Mesenchymal stem cell (in vitro differentiated cells and primary cell): ENCODE measurements around the gene PRPF40B. TPM values are rescaled to one million over a fixed set of nuclear protein-coding genes. Genes with fewer than 3 reads are reported as not detected.
A peak's percentile ranks its signal among the peaks of the same experiment; 100 is the strongest.

Experiments
- DNase-seq: peaks from one replicate; pipeline ENCODE4 v3.0.0-alpha.2; 2013
- H2AFZ ChIP-seq: one replicate; pipeline ENCODE4 v1.6.1; 2013; ENCODE audit warnings: low read depth, mild to moderate bottlenecking, control low read depth, inconsistent platforms, low read length, moderate library complexity
- H2AK5ac ChIP-seq: 2 replicates; pipeline ENCODE4 v1.6.1; 2013; ENCODE audit warnings: low read length, moderate library complexity, mild to moderate bottlenecking, inconsistent platforms; ENCODE audit not compliant: severe bottlenecking
- H2BK120ac ChIP-seq: one replicate; pipeline ENCODE4 v1.6.1; 2013; ENCODE audit warnings: low read depth, mild to moderate bottlenecking, inconsistent platforms, low read length, moderate library complexity
- H2BK12ac ChIP-seq, 2 experiments: one replicate each; pipeline ENCODE4 v1.6.1; 2013; ENCODE audit warnings: inconsistent platforms in 2 of 2, low read length in 2 of 2, mild to moderate bottlenecking in 2 of 2, moderate library complexity in 2 of 2, control low read depth in 1 of 2
- H2BK15ac ChIP-seq: one replicate; pipeline ENCODE4 v1.6.1; 2013; ENCODE audit warnings: mild to moderate bottlenecking, low read depth, inconsistent platforms; ENCODE audit not compliant: poor library complexity, severe bottlenecking
- H2BK5ac ChIP-seq: 2 replicates; pipeline ENCODE4 v1.6.1; 2013; ENCODE audit warnings: low read depth, mild to moderate bottlenecking, low read length, control low read depth, inconsistent platforms; ENCODE audit not compliant: poor library complexity, severe bottlenecking
- H3K14ac ChIP-seq, 2 experiments: one replicate each; pipeline ENCODE4 v1.6.1; 2013; ENCODE audit warnings: inconsistent platforms in 2 of 2, low read length in 2 of 2, control low read depth in 1 of 2, mild to moderate bottlenecking in 1 of 2, moderate library complexity in 1 of 2
- H3K18ac ChIP-seq, 2 experiments: one replicate each; pipeline ENCODE4 v1.6.1; 2013; ENCODE audit warnings: inconsistent platforms in 2 of 2, low read length in 2 of 2, control low read depth in 1 of 2, low read depth in 1 of 2, mild to moderate bottlenecking in 1 of 2
- H3K23ac ChIP-seq, 2 experiments: one replicate each; pipeline ENCODE4 v1.6.1; 2013; ENCODE audit warnings: inconsistent platforms in 2 of 2, low read length in 2 of 2, mild to moderate bottlenecking in 2 of 2, moderate library complexity in 2 of 2, control low read depth in 1 of 2
- H3K27ac ChIP-seq: 2 replicates; pipeline ENCODE4 v1.5.1; 2013; ENCODE audit warnings: mild to moderate bottlenecking, moderate library complexity, low read length, control low read depth, inconsistent platforms; ENCODE audit not compliant: poor library complexity, severe bottlenecking
- H3K27me3 ChIP-seq, 2 experiments: 2 replicates each; pipeline versions ENCODE4 v1.6.1 to v1.7.0; 2013; ENCODE audit warnings: low read length in 2 of 2, mild to moderate bottlenecking in 2 of 2, moderate library complexity in 2 of 2, control low read depth in 1 of 2, inconsistent platforms in 1 of 2; ENCODE audit not compliant: control insufficient read depth in 1 of 2, insufficient read depth in 1 of 2
- H3K36me3 ChIP-seq, 2 experiments: 2 replicates each; pipeline versions ENCODE4 v1.6.1 to v1.7.0; 2013; ENCODE audit warnings: low read length in 2 of 2, control low read depth in 1 of 2, inconsistent platforms in 1 of 2, low read depth in 1 of 2, mild to moderate bottlenecking in 1 of 2; ENCODE audit not compliant: insufficient read depth in 2 of 2, control insufficient read depth in 1 of 2
- H3K4ac ChIP-seq, 2 experiments: one replicate each; pipeline ENCODE4 v1.6.1; 2013; ENCODE audit warnings: inconsistent platforms in 2 of 2, low read length in 2 of 2, mild to moderate bottlenecking in 2 of 2, moderate library complexity in 2 of 2, control low read depth in 1 of 2, low read depth in 1 of 2
- H3K4me1 ChIP-seq: 2 replicates; pipeline ENCODE4 v1.6.1; 2013; ENCODE audit warnings: low read depth, low read length, control low read depth; ENCODE audit not compliant: control insufficient read depth, insufficient read depth
- H3K4me2 ChIP-seq: 2 replicates; pipeline ENCODE4 v1.6.1; 2013; ENCODE audit warnings: low read length, mild to moderate bottlenecking, inconsistent platforms; ENCODE audit not compliant: poor library complexity, severe bottlenecking
- H3K4me3 ChIP-seq, 2 experiments: 2 replicates each; pipeline versions ENCODE4 v1.5.1 to v1.7.0; 2013; ENCODE audit warnings: low read length in 2 of 2, mild to moderate bottlenecking in 2 of 2, control low read depth in 1 of 2, low read depth in 1 of 2; ENCODE audit not compliant: insufficient read depth in 1 of 2
- H3K79me1 ChIP-seq: replicated peaks from 2 replicates; pipeline ENCODE4 v1.6.1; 2013; ENCODE audit warnings: mild to moderate bottlenecking, control low read depth, low read length, inconsistent platforms; ENCODE audit not compliant: poor library complexity, severe bottlenecking
- H3K9ac ChIP-seq: 2 replicates; pipeline ENCODE4 v1.7.0; 2013; ENCODE audit warnings: mild to moderate bottlenecking, low read length, moderate library complexity
- H3K9me3 ChIP-seq: 2 replicates; pipeline ENCODE4 v1.7.0; 2013; ENCODE audit warnings: mild to moderate bottlenecking, low read length; ENCODE audit not compliant: control insufficient read depth
- H4K8ac ChIP-seq: one replicate; pipeline ENCODE4 v1.6.1; 2013; ENCODE audit warnings: inconsistent platforms, mild to moderate bottlenecking, low read length, moderate library complexity
- H4K91ac ChIP-seq: one replicate; pipeline ENCODE4 v1.6.1; 2013; ENCODE audit warnings: mild to moderate bottlenecking, low read length, inconsistent platforms
- WGBS: methylation state at CpG from one replicate; pipeline ENCODE4 v1.1.7; 2013; ENCODE audit warnings: mixed read lengths; 5-methylcytosine and 5-hydroxymethylcytosine counted together
- polyA plus RNA-seq, 2 experiments: library from polyadenylated mRNA; stranded (reverse); fragments of 200-250 nt; gene quantifications; one replicate each; pipeline ENCODE4 v1.2.3, GENCODE V29; 2013

Gene PRPF40B
- 6.3 TPM for polyA plus RNA-seq (2013, experiment 1 of 2)
- polyA plus RNA-seq (2013, experiment 2 of 2): 7.2 TPM

DNA sequence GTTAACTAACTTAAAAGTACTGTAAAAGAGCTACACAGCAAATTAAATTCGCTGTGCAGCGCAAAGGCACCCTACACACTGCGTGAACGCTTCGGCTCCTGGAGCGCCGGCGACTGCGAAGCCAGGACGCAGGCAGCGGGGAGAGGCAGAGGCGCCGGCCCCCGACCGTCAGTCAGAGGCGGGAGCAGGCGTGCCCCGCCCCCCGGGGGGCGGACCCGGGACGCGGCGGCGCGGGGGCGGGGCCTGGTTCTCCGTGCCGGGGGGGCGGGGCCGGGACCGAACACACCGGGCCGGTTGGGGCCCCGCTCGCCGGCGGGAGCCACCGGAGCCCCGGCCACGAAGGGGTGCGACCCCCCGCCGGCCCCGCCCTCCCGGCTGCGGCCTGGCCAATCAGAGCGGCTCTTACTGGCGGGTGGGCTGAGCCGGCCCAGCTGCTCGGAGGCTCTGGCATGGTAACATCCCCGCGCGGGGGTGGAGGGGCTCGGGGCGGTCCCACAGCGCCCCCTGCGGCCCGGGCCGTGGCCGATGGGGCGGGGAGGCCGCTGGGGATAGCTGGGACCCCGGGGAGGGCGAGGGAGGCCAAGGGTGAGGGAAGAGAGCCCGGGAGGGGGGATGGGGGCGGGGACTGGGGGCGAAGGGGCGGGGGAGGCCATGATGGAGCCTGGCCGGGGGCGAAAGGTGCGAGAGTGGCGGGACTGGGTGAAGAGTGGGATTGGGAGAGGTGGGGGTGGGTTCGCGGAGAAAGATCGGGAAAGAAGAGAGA is at the start of gene PRPF40B:
Gene PRPF40B, plus strand, starts transcription at position 420 of the 763 bp plus-strand sequence. Its CDS starts 30 bp downstream, at position 450.
- peak within 1 kb of the TSS in 1 of 2 experiments; percentile 71 for H2BK12ac ChIP-seq
- peak within 1 kb of the TSS; percentile 79 to 95 for H3K4ac ChIP-seq
- H3K4me2 ChIP-seq: peak within 1 kb of the TSS; percentile 97
- H3K9ac ChIP-seq: peak within 1 kb of the TSS; percentile 91
- peak within 1 kb of the TSS; percentile 78 for H4K91ac ChIP-seq
- H3K36me3 ChIP-seq: no peaks in the 10 kb centered on the region
- no peak within 1 kb of the TSS for H2BK120ac ChIP-seq
- peak within 1 kb of the TSS; percentile 86 for H3K27ac ChIP-seq
- peak within 1 kb of the TSS; percentile 16 to 66 for H3K18ac ChIP-seq
- H2BK5ac ChIP-seq: no peak within 1 kb of the TSS
- peak within 1 kb of the TSS in 1 of 2 experiments; percentile 75 for H3K14ac ChIP-seq
- H3K23ac ChIP-seq: peak within 1 kb of the TSS in 1 of 2 experiments; percentile 83
- peak within 1 kb of the TSS; percentile 92 for H4K8ac ChIP-seq
- 2% methylated on average over 58 of the region's 76 CpGs for WGBS
- peak within 1 kb of the TSS; percentile 67 to 86 for H3K4me3 ChIP-seq
- H2BK15ac ChIP-seq: no peak within 1 kb of the TSS
- H2AK5ac ChIP-seq: peak within 1 kb of the TSS; percentile 87
- peaks cover 1 to 5% of the 10 kb centered on the region in 2 experiments for H3K27me3 ChIP-seq
- peak within 1 kb of the TSS; percentile 88 for H2AFZ ChIP-seq
- H3K4me1 ChIP-seq: peaks cover 20% of the 10 kb centered on the region
- H3K79me1 ChIP-seq: peaks cover 5% of the 10 kb centered on the region
- H3K9me3 ChIP-seq: no peaks in the 10 kb centered on the region
- peak; percentile 85 for DNase-seq

DNA sequence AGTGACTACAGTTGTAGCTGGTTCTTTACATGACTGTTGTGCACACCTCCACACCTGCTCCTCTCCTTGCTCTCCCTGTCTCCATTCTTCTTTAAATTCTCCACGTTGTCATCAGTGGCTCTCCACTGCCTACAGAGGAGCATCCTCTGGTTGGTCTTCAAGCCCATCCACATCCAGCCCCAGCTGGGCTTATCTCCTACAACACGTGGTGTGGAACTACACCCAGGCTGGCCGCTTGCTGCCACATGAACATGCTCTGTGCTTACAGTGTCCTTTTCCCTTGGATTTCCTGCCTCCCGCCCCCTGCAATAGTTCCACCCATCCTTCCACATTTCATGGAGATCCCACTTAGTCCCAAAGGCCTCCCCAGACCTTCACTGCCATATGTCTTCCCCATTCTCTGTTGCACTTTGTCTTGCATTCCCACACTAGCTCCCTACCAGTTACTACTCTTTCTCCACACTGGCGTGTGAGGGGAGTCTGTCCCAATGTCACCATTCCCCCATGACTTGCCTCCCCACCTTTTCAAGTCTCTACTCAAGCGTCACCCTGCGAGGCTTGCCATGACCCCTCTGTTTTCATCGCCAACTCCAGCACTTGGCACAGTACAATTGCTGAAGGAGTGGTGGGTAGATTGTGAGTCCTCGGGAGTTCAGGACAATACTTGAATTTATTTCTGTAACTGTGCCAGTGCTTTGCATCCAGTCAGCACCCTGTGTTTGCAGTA is 45.6 kb upstream of the PRPF40B start:
- H2AK5ac ChIP-seq: no peak overlapping the region
- no peaks in the 10 kb centered on the region for H3K27me3 ChIP-seq
- H3K14ac ChIP-seq: no peak overlapping the region
- no peak overlapping the region for H3K4me3 ChIP-seq
- H4K91ac ChIP-seq: no peak overlapping the region
- peak overlapping the region; percentile 7 for H4K8ac ChIP-seq
- no peak overlapping the region for H2BK15ac ChIP-seq
- H3K18ac ChIP-seq: no peak overlapping the region
- H3K79me1 ChIP-seq: peaks cover 17% of the 10 kb centered on the region
- H3K4ac ChIP-seq: no peak overlapping the region
- H2BK5ac ChIP-seq: no peak overlapping the region
- no peak overlapping the region for H2AFZ ChIP-seq
- H3K9ac ChIP-seq: no peak overlapping the region
- H3K27ac ChIP-seq: no peak overlapping the region
- peaks cover 12 to 33% of the 10 kb centered on the region in 2 experiments for H3K36me3 ChIP-seq
- H3K4me1 ChIP-seq: peaks cover 10% of the 10 kb centered on the region
- DNase-seq: no peak
- 93% methylated on average over 9 of the region's 9 CpGs for WGBS
- no peak overlapping the region for H3K4me2 ChIP-seq
- no peaks in the 10 kb centered on the region for H3K9me3 ChIP-seq
- H2BK12ac ChIP-seq: no peak overlapping the region
- H2BK120ac ChIP-seq: no peak overlapping the region
- H3K23ac ChIP-seq: no peak overlapping the region

DNA sequence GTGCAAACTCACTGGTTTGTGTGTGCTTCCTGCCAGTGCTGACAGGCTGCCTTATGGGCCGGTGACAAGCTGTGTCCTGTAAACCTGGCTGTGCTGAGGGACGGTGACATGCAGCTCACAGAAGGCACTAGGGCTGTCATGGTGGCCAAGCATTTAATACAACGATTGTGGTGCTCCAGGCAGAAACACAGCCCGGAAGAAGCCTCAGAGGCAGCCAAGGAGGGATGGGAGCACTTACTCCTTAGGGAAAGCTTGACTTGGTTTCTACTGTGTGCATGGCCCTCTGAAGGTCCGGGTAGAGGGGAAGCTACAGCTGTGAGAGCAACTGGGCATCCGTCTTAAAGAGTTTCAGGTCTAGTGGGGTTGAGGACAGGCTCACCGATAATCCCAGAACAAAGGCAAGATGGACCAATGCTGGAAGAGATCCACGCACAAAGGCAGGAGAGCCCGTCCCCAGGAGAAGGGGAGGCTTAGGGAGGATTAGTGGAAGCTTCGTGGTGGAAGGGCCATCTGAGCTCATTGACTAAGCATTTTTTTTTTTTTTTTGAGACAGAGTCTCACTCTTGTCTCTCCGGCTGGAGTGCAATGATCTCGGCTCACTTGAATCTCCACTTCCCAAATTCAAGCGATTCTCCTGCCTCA is 44.8 kb upstream of the PRPF40B start:
- no peak overlapping the region for H3K4ac ChIP-seq
- H3K18ac ChIP-seq: no peak overlapping the region
- no peak overlapping the region for H3K23ac ChIP-seq
- no peak overlapping the region for H3K9ac ChIP-seq
- no peak overlapping the region for H3K4me3 ChIP-seq
- peaks cover 16 to 31% of the 10 kb centered on the region in 2 experiments for H3K36me3 ChIP-seq
- H3K27me3 ChIP-seq: no peaks in the 10 kb centered on the region
- H2AFZ ChIP-seq: no peak overlapping the region
- H3K79me1 ChIP-seq: peaks cover 17% of the 10 kb centered on the region
- no peak overlapping the region for H3K27ac ChIP-seq
- 96% methylated on average over 9 of the region's 13 CpGs for WGBS
- H2BK5ac ChIP-seq: no peak overlapping the region
- H2BK120ac ChIP-seq: no peak overlapping the region
- H3K4me2 ChIP-seq: no peak overlapping the region
- DNase-seq: no peak
- H2AK5ac ChIP-seq: no peak overlapping the region
- no peaks in the 10 kb centered on the region for H3K9me3 ChIP-seq
- peaks cover 10% of the 10 kb centered on the region for H3K4me1 ChIP-seq
- H2BK12ac ChIP-seq: no peak overlapping the region
- H4K8ac ChIP-seq: no peak overlapping the region
- H3K14ac ChIP-seq: no peak overlapping the region
- H2BK15ac ChIP-seq: no peak overlapping the region
- no peak overlapping the region for H4K91ac ChIP-seq
